WTC11 (cell line): ENCODE data around the gene SOCS6. TPM values are rescaled to one million over a fixed set of nuclear protein-coding genes. Genes with fewer than 3 reads are reported as not detected.

ENCODE experiments used
- ATAC-seq: fragments of 200-7000 bp; cut with Tn5 transposase; 2 replicates; pipeline ENCODE4 v1.10.0; 2021; ENCODE audit warnings: mild to moderate bottlenecking, moderate library complexity
- CTCF ChIA-PET: fragments of 300-600 bp; sonication (Branson Sonifier 250); formaldehyde crosslinking; loops from one replicate; lab custom pipeline; 2021; ENCODE audit warnings: antibody characterized with exemption; lab: Charles Lee
- POLR2A ChIA-PET: fragments of 350-600 bp; sonication (Branson Sonifier 250); formaldehyde crosslinking; loops from one replicate; lab custom pipeline; 2021; ENCODE audit warnings: antibody characterized with exemption; lab: Charles Lee
- DNase-seq: peaks from one replicate; pipeline ENCODE4 v3.0.0; 2021; ENCODE audit warnings: low spot score
- H3K27ac Mint-ChIP-seq: 2 replicates; pipeline ENCODE4 v1.8.0; 2021; ENCODE audit warnings: mixed read lengths
- H3K27me3 Mint-ChIP-seq: 2 replicates; pipeline ENCODE4 v1.8.0; 2021; ENCODE audit warnings: low read depth, mild to moderate bottlenecking, moderate library complexity, mixed read lengths
- H3K36me3 Mint-ChIP-seq: 2 replicates; pipeline ENCODE4 v1.8.0; 2021; ENCODE audit warnings: mixed read lengths
- H3K4me1 Mint-ChIP-seq: 2 replicates; pipeline ENCODE4 v1.8.0; 2022; ENCODE audit warnings: mixed read lengths
- H3K4me3 Mint-ChIP-seq: 2 replicates; pipeline ENCODE4 v1.8.0; 2021; ENCODE audit warnings: mild to moderate bottlenecking, moderate library complexity, mixed read lengths
- H3K9me3 Mint-ChIP-seq: 2 replicates; pipeline ENCODE4 v1.8.0; 2021; ENCODE audit warnings: mixed read lengths
- CREB1 ChIP-seq: sonication (generic); formaldehyde crosslinking; IDR thresholded peaks from 2 replicates; pipeline ENCODE4 v1.8.0; 2023; ENCODE audit warnings: mild to moderate bottlenecking, missing genetic modification reagents
- CTCF ChIP-seq: fragments of 200-600 bp; IDR thresholded peaks from 2 replicates; pipeline ENCODE4 v1.8.0; 2022; ENCODE audit warnings: antibody characterized with exemption
- E2F4 ChIP-seq: sonication (generic); formaldehyde crosslinking; IDR thresholded peaks from 2 replicates; pipeline ENCODE4 v1.8.1; 2022; ENCODE audit warnings: low read depth, mild to moderate bottlenecking, moderate library complexity, missing genetic modification reagents, borderline replicate concordance
- FOXP1 ChIP-seq: sonication (generic); formaldehyde crosslinking; IDR thresholded peaks from 2 replicates; pipeline ENCODE4 v1.8.0; 2022; ENCODE audit warnings: missing genetic modification reagents, mild to moderate bottlenecking, moderate library complexity, borderline replicate concordance
- GTF2I ChIP-seq: fragments of 250-450 bp; sonication (Bioruptor Pico); conservative IDR thresholded peaks from 2 replicates; pipeline ENCODE4 v1.4.0; 2021; ENCODE audit warnings: mild to moderate bottlenecking
- HMGA2 ChIP-seq: fragments of 250-450 bp; sonication (Bioruptor Pico); IDR thresholded peaks from 2 replicates; pipeline ENCODE4 v1.4.0; 2021; ENCODE audit warnings: mild to moderate bottlenecking, moderate library complexity
- JUN ChIP-seq: sonication (generic); formaldehyde crosslinking; IDR thresholded peaks from 2 replicates; pipeline ENCODE4 v1.8.0; 2023; ENCODE audit warnings: mild to moderate bottlenecking, missing genetic modification reagents
- MAX ChIP-seq: sonication (generic); formaldehyde crosslinking; IDR thresholded peaks from 2 replicates; pipeline ENCODE4 v1.8.0; 2022; ENCODE audit warnings: mild to moderate bottlenecking, missing genetic modification reagents
- MXD4 ChIP-seq: fragments of 250-450 bp; sonication (Bioruptor Pico); IDR thresholded peaks from 2 replicates; pipeline ENCODE4 v1.8.0; 2021; ENCODE audit warnings: mild to moderate bottlenecking, moderate library complexity, borderline replicate concordance
- PREB ChIP-seq: sonication (generic); formaldehyde crosslinking; IDR thresholded peaks from 2 replicates; pipeline ENCODE4 v1.8.1; 2022; ENCODE audit warnings: mild to moderate bottlenecking, missing genetic modification reagents, moderate library complexity, borderline replicate concordance
- PRRX2 ChIP-seq: fragments of 250-450 bp; sonication (Bioruptor Pico); IDR thresholded peaks from 2 replicates; pipeline ENCODE4 v1.8.0; 2021; ENCODE audit warnings: mild to moderate bottlenecking
- SMAD4 ChIP-seq: sonication (generic); formaldehyde crosslinking; IDR thresholded peaks from 2 replicates; pipeline ENCODE4 v1.8.0; 2022; ENCODE audit warnings: mild to moderate bottlenecking, missing genetic modification reagents
- SOX15 ChIP-seq: fragments of 250-450 bp; sonication (Bioruptor Pico); IDR thresholded peaks from 2 replicates; pipeline ENCODE4 v1.9.0; 2021; ENCODE audit warnings: mild to moderate bottlenecking
- SP1 ChIP-seq: sonication (generic); formaldehyde crosslinking; conservative IDR thresholded peaks from 2 replicates; pipeline ENCODE4 v1.8.1; 2022; ENCODE audit warnings: missing genetic modification reagents
- STAT6 ChIP-seq: sonication (generic); formaldehyde crosslinking; conservative IDR thresholded peaks from 2 replicates; pipeline ENCODE4 v1.8.1; 2023; ENCODE audit warnings: mild to moderate bottlenecking, low read depth, missing genetic modification reagents, moderate library complexity
- TEAD1 ChIP-seq: sonication (generic); formaldehyde crosslinking; IDR thresholded peaks from 2 replicates; pipeline ENCODE4 v1.8.0; 2022; ENCODE audit warnings: mild to moderate bottlenecking, missing genetic modification reagents
- USF1 ChIP-seq: sonication (generic); formaldehyde crosslinking; IDR thresholded peaks from 2 replicates; pipeline ENCODE4 v1.8.0; 2022; ENCODE audit warnings: mild to moderate bottlenecking, missing genetic modification reagents
- USF2 ChIP-seq: sonication (generic); formaldehyde crosslinking; IDR thresholded peaks from 2 replicates; pipeline ENCODE4 v1.8.1; 2023; ENCODE audit warnings: mild to moderate bottlenecking, missing genetic modification reagents, moderate library complexity
- ZBTB43 ChIP-seq: sonication (generic); formaldehyde crosslinking; IDR thresholded peaks from 2 replicates; pipeline ENCODE4 v1.8.1; 2023; ENCODE audit warnings: mild to moderate bottlenecking, missing genetic modification reagents
- ZNF317 ChIP-seq: sonication (generic); formaldehyde crosslinking; IDR thresholded peaks from 2 replicates; pipeline ENCODE4 v1.8.1; 2023; ENCODE audit warnings: low read depth, mild to moderate bottlenecking, moderate library complexity, missing genetic modification reagents, borderline replicate concordance
- ZNF416 ChIP-seq: fragments of 250-450 bp; sonication (Bioruptor Pico); IDR thresholded peaks from 2 replicates; pipeline ENCODE4 v1.9.0; 2021; ENCODE audit warnings: mild to moderate bottlenecking, inconsistent platforms
- total RNA-seq: library from RNA; stranded (reverse); gene quantifications from 3 replicates; pipeline ENCODE4 v1.2.3, GENCODE V29; 2021

Gene SOCS6
- total RNA-seq, 1 experiment from 2014 or later = 16.5 TPM

- no peaks in the 10 kb centered on the region for H3K36me3 Mint-ChIP-seq
- ATAC-seq = peak; percentile 62
- CTCF ChIA-PET = interaction anchor here (0.6 to 1.3 kb wide), 2 partner anchors 138 to 341 kb away, joined by 3 read pairs; no protein-coding TSS in a partner anchor
- no peaks in the 10 kb centered on the region for H3K9me3 Mint-ChIP-seq
- TF ChIP-seq TEAD1 (CRISPR knock-in tag) (no peak), HMGA2 (CRISPR knock-in tag) (no peak), CREB1 (CRISPR knock-in tag) (no peak), E2F4 (CRISPR knock-in tag) (no peak), CTCF (no peak), SP1 (CRISPR knock-in tag) (no peak), PRRX2 (CRISPR knock-in tag) (no peak), MXD4 (CRISPR knock-in tag) (no peak)
- no peak for DNase-seq
- peak overlapping the region; percentile 86 for H3K27ac Mint-ChIP-seq
- POLR2A ChIA-PET = no interaction called here
- no peaks in the 10 kb centered on the region for H3K27me3 Mint-ChIP-seq
- peaks cover 51% of the 10 kb centered on the region for H3K4me1 Mint-ChIP-seq
- no peak overlapping the region for H3K4me3 Mint-ChIP-seq
Observed at GRCh38 chr18:70296289-70296688, 7.4 kb downstream of the SOCS6 start.

- ChIA-PET CTCF (interaction anchor here (0.6 kb wide), 1 partner anchor 341 kb away, joined by 3 read pairs; no protein-coding TSS in a partner anchor), POLR2A (no interaction called here)
- H3K4me3 Mint-ChIP-seq = no peak overlapping the region
- no peaks in the 10 kb centered on the region for H3K27me3 Mint-ChIP-seq
- no peaks in the 10 kb centered on the region for H3K36me3 Mint-ChIP-seq
- DNase-seq (no peak), ATAC-seq (no peak)
- H3K4me1 Mint-ChIP-seq = peaks cover 49% of the 10 kb centered on the region
- peak overlapping the region; percentile 63; the same call in 1 of the 2 replicates for H3K27ac Mint-ChIP-seq
- H3K9me3 Mint-ChIP-seq = no peaks in the 10 kb centered on the region
- no peak for TF ChIP-seq ZNF416 (CRISPR knock-in tag)
- no peak for TF ChIP-seq USF2 (CRISPR knock-in tag)
- TF ChIP-seq SMAD4 (CRISPR knock-in tag) = no peak
- no peak for TF ChIP-seq MAX (CRISPR knock-in tag)
- no peak for TF ChIP-seq PREB (CRISPR knock-in tag)
- no peak for TF ChIP-seq PRRX2 (CRISPR knock-in tag)
- TF ChIP-seq ZBTB43 = no peak
- no peak for TF ChIP-seq FOXP1 (CRISPR knock-in tag)
- no peak for TF ChIP-seq JUN (CRISPR knock-in tag)
- TF ChIP-seq USF1 (CRISPR knock-in tag) = no peak
- TF ChIP-seq GTF2I = no peak
- TF ChIP-seq SOX15 (CRISPR knock-in tag) = no peak
- TF ChIP-seq STAT6 (CRISPR knock-in tag) = no peak
- no peak for TF ChIP-seq ZNF317 (CRISPR knock-in tag)
Observed at GRCh38 chr18:70296781-70297180, 7.9 kb downstream of the SOCS6 start.
